SIG-M5 treated with dmso at 0.1 percent for 504 hours (cell line): Measurements from ENCODE around the gene SMCR8.
"Not testable (repeated sequence)": the region's sequence is repeated elsewhere in the genome, so short reads cannot be mapped to it uniquely, and the experiment has no call there.

Experiments
- DNase-seq: peaks from one replicate; lab custom pipeline; 2025; ENCODE audit not compliant: unreplicated experiment; lab: John Stamatoyannopoulos, UW

SMCR8 gene

DNA sequence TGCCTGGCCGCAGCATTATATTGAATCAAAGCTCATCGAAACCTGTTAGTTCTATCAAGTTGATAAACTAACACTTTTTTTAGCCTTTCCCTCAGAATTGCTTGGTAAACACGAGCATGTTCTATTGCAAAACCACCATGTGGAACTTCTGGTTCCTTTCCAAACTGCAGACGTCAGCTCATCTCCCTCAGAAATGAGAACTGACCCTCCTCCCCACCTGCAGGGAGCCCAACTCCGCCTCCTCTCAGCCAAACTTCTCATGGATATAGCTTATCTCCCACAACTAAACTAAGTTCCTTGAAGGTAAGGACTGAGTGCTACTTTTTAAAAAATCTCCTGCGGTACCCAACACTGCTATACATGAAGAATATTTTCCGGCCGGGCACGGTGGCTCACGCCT is 41.5 kb downstream of the SMCR8 start:
- peak; percentile 41 for DNase-seq

- DNase-seq = no peak
Measured at GRCh38 chr17:18360518-18360917, 45.4 kb downstream of the SMCR8 start.

DNA sequence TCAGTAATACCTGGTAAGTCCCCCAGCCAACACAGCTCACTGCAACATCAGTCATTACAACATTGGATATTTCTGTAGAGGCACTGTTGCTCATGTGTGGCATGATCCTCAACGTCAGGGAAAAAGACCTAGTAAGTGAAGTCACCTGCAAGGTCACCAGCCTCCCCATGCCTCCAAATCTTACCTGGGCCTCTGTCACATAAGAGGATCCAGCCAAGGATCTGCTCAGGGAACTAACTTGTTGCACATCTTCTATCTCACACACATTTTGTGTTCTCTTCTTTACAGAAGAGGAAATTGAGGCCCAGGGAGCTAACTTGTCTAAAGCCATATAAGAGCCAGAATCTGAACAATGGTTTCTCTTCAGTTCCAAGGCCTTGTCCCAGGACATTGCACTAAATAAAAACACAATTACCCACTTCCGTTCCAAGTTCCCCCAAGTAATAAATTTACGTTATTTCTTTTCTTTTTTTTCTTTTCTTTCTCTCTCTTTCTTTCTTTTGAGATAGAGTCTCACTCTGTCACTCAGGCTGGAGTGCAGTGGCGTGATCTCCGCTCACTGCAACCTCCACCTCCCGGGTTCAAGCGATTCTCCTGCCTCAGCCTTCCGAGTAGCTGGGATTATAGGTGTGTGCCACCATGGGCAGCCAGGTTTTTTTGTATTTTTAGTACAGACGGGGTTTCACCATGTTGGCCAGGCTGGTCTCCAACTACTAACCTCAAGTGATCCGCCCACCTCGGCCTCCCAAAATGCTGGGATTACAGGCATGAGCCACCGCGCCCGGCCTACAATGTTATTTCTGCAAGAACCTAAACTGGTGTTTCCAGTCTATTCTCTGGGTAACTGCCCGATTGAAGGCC is 47.0 kb downstream of the SMCR8 start:
- no peak for DNase-seq

DNA sequence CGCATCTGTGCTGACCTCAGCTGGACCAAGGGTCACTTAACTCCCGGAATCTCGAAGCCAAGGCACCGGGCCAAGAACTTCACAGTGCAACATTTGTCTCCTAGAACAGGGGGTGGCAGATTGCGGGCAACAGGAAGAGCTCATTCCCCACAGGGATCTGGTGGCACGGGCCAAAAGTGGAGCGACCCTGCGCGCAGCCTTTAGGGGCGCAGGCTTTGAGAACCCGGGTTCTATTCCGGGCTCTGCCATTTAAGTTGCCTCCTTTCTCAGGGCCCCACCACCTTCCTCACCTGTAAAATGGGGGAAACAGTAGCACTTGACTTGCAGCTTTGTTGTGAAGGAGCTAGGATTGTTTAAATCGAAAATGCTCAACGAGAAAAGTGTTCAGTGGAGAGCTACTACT is 47.6 kb downstream of the SMCR8 start:
- DNase-seq = peak; percentile 7

- peak; percentile 83 for DNase-seq
Measured at GRCh38 chr17:18363101-18364049, 48.3 kb downstream of the SMCR8 start, which contains the start of gene SHMT1. Gene SHMT1, minus strand, starts transcription at chr17:18363550. Its CDS starts 7,569 bp downstream, at chr17:18355981.

GRCh38 chr17:18364166-18364565 is 49.1 kb downstream of the SMCR8 start:
- DNase-seq = no peak

DNA sequence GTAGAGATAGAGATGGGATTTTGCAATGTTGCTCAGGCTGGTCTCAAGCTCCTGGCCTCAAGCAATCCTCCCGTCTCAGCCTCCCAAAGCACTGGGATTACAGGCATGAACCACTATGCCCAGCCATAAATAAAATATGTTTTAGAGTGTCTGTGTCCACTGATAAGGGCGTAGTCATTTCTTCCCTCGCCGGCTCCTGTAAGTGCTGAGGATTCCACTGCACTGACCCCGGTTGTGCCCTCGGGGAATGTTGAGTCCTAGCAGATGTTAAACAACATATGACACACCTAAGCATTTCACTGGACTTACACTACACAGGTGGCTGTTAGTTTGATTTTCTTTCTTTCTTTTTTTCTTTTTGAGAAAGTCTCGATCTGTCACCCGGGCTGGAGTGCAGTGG is 53.9 kb downstream of the SMCR8 start:
- no peak for DNase-seq

DNA sequence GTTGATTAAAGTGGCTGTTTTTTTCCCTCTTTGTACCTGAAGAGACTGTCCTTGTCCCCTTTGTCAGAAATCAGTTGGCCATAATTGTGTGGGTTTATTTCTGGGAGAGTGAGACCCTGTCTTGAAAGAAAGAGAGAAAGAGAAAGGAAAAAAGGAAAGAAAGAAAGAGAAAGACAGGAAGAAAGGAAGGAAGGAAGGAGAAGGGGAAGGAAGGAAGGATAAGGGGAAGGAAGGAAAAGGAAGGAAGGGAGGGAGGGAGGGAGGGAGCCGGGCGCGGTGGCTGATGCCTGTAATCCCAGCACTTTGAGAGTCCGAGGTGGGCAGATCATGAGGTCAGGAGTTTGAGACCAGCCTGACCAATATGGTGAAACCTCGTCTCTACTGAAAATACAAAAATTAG is 55.7 kb downstream of the SMCR8 start:
- no peak for DNase-seq

DNA sequence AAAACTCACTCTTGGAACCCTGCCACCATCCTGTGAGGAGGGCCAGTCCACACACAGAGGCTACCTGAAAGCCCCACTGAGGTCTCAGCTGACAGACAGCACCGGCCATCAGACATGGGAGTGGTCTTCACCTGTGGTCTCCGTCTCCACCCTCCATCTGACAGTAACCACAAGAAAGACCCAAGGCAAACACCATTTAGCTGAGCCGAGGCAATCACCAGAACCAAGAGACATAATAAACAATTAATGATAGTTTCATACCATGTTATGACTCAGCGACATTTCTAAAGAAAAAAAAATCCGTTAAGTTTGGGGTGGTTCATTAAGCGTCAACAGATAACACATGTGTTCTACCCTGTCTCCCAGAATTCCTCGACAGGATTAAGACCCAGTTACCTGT is 56.4 kb downstream of the SMCR8 start:
- DNase-seq = no peak

DNA sequence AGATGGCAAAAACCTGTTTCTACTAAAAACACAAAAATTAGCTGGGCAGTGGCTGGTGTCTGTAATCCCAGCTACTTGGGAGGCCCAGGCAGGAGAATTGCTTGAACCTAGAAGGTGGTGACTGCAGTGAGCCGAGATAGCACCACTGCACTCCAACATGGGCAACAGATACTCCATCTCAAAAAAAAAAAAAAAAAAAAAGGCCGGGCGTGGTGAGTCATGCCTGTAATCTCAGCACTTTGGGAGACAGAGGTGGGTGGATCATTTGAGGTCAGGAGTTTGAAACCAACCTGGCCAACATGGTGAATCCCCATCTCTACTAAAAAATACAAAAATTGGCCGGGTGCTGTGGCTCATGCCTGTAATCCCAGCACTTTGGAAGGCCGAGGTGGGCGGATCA is 58.1 kb downstream of the SMCR8 start:
- not testable (repeated sequence) for DNase-seq

- DNase-seq = no peak
Measured at GRCh38 chr17:18374216-18374615, 59.1 kb downstream of the SMCR8 start.
